Stimulated activated naive CD8-positive, alpha-beta T cell treated with anti-CD3 and anti-CD28 coated beads, Interleukin-15, Interleukin-2, amounts not matched to agents 100 U/mL and 50 U/mL, for 24 hours (primary cell): ENCODE results near the gene ARMH3.
"Not testable (repeated sequence)": the region's sequence is repeated elsewhere in the genome, so short reads cannot be mapped to it uniquely, and the experiment has no call there.

Experiments
- ATAC-seq: fragments of 150-1000 bp; cut with Tn5 transposase; one replicate; pipeline ENCODE4 v1.10.0; 2021
- DNase-seq: peaks from one replicate; pipeline ENCODE4 v3.0.0; 2021

ARMH3 gene

GRCh38 chr10:102045292-102045691 is 10.7 kb downstream of the ARMH3 start:
- DNase-seq = no peak
- ATAC-seq = no peak

DNA sequence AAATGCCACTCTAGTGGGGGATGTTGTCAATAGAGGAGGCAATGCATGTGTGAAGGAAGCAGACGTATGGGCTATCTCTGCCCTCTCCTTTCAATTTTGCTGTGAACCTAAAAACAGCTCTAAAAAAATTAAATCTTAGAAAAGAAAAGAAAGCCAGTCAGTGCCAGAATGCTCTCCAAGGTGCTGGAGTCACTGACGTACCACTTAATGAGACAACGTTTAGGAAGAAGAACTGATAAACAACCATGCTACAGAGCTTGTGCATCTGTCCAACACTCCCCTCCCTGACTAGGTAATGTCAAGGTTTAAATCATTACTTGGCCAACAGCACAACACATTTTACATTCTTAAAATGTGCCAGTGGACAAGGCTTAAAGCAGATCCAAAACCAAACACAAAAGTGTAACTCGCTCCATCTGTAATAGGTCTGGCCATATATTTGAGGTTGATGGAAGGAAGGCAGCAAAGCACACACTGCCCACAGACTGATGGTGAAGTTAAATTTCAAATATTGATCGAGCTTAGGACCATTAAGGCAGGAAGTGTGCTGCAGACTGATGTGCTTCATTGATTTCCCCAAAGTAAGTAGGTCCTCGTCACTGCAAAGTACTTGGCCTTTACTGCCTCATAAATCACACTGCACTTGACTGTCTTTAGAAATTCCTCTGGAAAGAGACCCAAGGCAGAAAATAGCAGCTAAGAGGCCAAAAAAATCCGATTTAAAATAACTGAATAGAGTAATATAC is 15.5 kb downstream of the ARMH3 start:
- ATAC-seq = no peak

DNA sequence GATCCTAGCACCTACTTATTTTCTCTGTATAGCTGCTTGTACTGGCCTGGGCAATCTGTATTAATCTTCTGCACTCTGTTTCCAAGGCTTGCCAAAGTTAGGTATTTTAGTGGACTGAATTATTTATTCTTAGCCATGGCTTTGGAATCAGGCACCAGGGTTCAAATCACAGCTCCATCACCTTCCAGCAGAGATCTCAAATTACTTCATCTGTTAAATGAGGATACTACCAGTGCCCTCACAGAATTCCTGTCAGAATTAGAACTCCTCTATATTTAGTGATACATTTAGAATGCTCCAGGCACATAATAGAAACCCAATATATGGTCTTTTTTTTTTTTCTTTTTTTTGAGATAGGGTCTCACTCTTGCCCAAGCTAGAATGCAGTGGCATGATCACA is 17.6 kb downstream of the ARMH3 start:
- no peak for ATAC-seq

More for the DNA sequence above, 15.5 kb downstream of the ARMH3 start:
- no peak for DNase-seq

DNA sequence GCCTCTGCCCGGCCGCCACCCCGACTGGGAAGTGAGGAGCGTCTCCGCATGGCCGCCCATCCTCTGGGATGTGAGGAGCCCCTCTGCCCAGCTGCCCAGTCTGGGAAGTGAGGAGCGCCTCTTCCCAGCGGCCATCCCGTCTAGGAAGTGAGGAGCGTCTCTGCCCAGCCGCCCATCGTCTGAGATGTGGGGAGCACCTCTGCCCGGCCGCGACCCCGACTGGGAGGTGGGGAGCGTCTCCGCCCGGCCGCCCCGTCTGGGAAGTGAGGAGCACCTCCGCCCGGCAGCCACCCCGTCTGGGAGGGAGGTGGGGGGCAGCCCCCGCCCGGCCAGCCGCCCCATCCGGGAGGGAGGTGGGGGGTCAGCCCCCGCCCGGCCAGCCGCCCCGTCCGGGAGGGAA is 20.2 kb downstream of the ARMH3 start:
- not testable (repeated sequence) for DNase-seq, ATAC-seq

More for the DNA sequence above, 17.6 kb downstream of the ARMH3 start:
- no peak for DNase-seq

- DNase-seq (no peak), ATAC-seq (no peak)
Measured at GRCh38 chr10:102033787-102034186, 22.2 kb downstream of the ARMH3 start.

DNA sequence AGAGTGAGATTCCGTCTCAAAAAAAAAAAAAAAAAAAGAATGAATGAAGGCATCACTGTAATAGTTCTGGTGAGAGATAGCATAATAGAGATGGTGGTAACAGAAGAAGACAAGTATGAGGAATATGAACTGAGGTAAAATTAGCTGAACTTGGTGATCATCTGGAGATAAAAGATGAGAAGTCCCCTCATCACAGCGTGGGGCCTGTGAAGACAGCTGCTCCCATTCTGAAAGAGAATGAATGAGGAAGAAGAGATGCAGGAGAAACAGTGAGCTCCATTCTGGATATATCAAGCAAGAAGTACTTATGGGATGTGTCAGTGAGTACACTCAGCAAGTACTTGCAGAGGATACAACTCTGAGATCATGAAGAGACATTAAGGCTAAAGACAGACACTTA is 28.7 kb downstream of the ARMH3 start:
- ATAC-seq (no peak), DNase-seq (no peak)

DNA sequence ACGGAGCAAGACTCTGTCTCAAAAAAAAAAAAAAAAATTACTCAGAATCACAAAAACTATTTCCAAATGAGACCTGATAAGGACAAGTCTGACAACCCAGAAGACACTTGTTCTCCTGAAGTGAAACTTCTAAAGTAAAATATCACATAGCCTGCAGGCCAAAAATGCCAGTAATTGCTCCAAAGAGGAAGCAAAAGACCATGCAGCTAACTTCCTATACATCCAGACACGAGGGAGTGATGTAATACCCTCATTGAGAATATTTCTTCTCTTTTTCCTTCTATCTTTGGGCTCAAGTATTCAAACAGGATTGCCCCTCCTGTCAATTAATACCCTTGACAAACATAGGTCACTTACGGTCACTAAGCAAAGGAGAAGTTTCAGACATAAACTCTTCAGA is 31.2 kb downstream of the ARMH3 start:
- ATAC-seq (no peak), DNase-seq (no peak)

- ATAC-seq (no peak), DNase-seq (no peak)
Measured at GRCh38 chr10:102020938-102021337, 35.0 kb downstream of the ARMH3 start.

GRCh38 chr10:102017295-102017694 is 38.7 kb downstream of the ARMH3 start:
- no peak for DNase-seq
- ATAC-seq = no peak

- no peak for DNase-seq
- ATAC-seq = no peak
Measured at GRCh38 chr10:102016416-102016815, 39.6 kb downstream of the ARMH3 start.

DNA sequence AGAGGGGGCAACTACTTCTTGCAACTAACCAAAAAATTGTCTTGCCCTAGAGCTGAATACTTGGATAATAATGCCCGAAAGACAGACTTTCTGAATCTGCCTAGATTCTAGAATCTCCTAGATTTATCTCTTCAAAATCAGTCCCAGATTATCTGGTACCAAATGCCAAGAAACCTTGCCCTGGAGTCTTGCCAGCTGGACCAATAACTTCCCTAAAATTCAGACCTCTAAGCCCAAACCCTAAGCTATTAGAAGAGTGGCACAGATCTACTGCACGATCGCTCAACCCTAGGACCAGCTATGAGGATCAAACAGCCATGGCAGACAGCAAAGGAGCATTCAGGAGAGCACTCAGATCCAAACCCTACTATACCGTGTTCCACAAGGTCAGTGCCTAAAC is 45.0 kb downstream of the ARMH3 start:
- DNase-seq (no peak), ATAC-seq (no peak)

GRCh38 chr10:102009801-102010425 is 46.1 kb downstream of the ARMH3 start:
- ATAC-seq = peak; percentile 81
- peak; percentile 21 for DNase-seq

DNA sequence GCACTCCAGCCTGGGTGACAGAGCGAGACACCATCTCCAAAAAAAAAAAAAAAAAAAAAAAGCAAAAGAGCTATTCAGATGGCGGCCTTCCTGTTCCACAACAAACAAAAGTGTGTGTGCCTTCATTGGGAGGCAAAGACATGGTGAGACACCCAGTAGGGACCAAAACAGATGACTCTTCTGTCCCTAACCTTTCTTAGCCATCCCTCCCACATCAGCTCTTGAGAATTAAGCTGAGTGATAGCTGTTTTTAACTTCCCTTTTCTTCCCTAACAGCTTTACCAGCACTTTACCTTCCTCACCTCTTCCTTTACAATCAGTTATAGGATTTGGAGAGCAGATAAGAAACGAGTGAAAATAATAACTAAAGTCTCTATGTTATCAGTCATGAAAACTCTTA is 48.2 kb downstream of the ARMH3 start:
- ATAC-seq (no peak), DNase-seq (no peak)

DNA sequence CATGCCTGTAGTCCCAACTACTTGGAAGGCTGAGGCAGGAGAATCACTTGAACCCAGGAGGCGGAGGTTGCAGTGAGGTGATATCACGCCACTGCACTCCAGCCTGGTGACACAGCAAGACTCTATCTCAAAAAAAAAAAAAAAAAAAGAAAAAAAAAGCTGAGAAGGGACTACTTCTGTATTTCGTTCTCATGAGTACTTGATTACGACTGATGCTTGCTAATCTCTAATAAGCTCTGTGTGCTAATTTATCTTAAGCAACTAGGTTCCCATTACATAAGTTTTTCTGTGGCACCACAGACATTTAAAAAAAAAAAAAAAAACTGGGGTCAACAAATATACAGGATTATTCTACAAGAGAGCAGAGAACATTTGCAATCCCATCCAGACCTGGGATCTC is 48.9 kb downstream of the ARMH3 start:
- not testable (repeated sequence) for ATAC-seq, DNase-seq

- peak; percentile 34 for ATAC-seq
- DNase-seq = no peak
Measured at GRCh38 chr10:102004376-102004775, 51.6 kb downstream of the ARMH3 start.

GRCh38 chr10:102003541-102003940 is 52.4 kb downstream of the ARMH3 start:
- no peak for DNase-seq
- no peak for ATAC-seq

DNA sequence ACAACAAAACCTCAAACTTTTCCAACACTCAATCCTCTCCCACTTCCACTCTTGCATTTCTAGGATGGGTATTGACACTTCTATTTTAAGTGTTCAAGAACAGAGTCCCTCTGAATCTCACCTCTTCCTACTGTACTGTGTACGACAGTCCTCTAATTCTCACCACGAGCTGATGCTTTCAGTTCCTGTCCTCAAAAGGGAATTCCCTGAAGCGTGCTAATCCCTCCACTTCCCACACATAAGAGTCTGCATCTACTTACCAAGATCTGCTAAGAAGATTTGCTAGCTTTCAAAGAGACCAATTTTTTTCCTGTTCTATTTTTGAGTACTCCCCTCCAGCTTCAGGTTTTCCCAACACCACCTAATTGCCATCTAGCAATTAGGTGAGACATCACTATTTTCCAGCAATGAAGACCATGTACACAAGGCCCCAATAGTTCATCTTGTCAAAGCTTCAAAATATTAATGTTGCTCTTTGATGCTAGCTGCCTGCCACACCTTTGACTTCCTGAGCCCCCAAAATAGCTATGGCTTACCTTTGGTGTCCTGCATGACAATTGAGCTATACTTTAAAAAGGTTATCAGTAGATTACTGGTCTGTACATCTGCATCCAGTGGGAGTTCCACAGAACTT is 54.4 kb downstream of the ARMH3 start:
- no peak for DNase-seq
- peak; percentile 83 for ATAC-seq

DNA sequence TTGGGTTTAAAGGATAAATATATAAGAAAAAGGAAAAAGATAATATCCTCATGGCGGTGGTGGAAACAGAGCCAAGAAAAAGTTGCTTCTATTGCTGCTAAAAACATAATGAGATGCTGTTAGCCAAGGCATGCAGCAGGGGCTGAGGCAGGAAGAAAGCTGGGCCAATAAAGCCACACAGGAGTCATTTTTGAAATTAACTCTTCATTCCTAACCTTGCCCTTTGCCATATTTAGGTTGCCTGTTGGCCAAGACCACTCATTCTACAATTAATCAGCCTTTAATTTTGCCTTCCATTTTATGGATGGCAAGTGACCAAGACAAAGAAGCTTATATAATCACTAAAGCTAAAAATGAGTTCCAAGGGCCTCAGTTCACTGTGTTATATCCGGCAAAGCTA is 58.2 kb downstream of the ARMH3 start:
- DNase-seq (no peak), ATAC-seq (no peak)

DNA sequence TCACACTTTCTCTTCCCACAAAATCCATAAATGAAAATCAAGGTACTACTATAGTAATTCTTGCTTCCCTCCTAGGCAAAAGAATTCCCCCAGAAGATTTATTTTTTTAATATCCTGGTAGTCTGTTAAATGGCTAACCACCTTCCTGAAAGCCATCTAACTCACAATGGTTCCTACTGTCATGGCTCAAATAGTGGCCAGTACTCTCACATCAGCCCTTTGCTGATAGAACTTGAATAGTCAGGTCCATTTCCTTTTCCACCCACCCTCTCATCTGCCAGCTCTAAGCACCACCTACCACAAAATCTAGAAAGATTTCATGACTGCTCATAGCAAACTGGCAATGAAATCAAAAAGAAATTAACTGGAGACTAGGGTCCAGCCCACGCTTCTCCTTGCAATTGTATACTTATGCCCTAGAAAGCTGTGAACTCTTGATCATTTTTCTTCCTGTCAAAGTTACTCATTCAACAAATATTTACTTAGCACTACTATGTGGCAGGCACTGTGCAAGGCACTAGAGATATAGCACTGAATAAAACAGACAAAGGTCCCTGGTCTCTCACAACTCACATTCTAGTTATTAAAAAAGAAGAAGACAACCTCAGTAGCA is 60.4 kb downstream of the ARMH3 start:
- ATAC-seq (no peak), DNase-seq (no peak)

DNA sequence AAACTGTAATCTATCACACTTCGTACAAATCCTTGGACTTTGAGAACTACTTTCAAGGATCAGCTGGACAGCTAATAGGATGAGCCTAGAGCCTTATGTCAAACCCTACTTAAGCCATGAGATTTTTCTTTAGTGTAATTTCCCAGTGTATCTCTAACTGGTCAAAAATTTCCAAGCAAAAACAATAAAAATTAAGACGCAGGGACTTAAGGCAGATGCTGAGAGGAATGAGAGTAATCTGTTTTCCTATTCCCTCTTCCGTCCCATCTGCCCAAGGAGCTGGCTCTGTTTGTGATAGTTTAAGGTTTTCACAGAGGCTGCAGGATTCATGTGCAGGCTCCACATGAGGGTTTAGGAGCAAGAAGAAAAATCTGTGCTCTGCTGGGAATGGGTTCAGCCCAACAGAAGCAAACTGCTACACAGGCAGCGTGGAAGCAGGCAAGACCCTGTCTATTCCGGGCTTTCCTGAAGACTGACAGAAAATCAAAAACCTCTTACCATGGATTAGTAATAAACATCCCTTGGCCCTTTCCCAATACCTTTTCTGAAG is 62.2 kb downstream of the ARMH3 start:
- DNase-seq (no peak), ATAC-seq (no peak)

- ATAC-seq (no peak), DNase-seq (no peak)
Measured at GRCh38 chr10:101993221-101993620, 62.8 kb downstream of the ARMH3 start.

DNA sequence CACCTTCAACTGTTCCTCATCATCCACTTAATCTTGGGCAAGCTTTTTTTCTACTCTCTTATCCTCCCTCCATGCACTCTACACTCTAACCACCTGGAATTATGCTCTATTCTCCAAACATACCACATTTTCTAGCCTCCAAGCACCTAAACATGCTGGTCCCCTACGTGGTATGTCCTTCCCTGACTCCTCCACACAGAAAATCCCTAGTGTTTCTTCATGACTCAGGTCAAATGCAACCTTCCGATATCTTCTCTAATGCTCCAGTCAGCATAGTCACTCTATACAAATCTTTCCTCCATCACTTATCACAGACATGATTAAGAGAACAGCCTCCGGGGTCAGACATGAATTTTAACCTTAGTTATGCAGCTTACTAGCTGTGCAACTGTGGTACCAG is 68.8 kb downstream of the ARMH3 start:
- DNase-seq = no peak

DNA sequence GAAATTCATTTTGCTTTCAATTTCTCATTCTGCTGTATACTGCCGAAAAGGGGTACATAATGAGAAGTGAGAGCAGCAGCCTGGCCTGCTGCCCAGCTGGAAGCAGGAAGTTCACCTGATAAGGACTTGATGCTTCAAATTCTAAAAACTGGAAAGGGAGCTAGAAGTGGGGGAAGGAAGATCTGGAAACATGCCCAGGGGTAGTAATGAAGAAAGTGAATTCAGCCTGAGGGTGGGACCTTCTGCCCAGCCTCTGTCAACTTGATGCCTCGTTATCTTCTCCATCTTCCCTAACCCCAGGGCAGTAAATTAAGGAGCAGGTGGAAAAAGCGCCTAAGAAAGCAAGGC is 69.4 kb downstream of the ARMH3 start:
- ATAC-seq (no peak), DNase-seq (no peak)

More for the DNA sequence above, 68.8 kb downstream of the ARMH3 start:
- ATAC-seq = no peak
